SJCRH30 (cell line): ENCODE results near the gene IFT20. TPM values are rescaled to one million over a fixed set of nuclear protein-coding genes. Genes with fewer than 3 reads are reported as not detected.

ENCODE experiments used
- DNase-seq, 2 experiments: peaks; one replicate each; pipeline ENCODE4 v3.0.0-alpha.2; 2015 to 2020
- H3K27ac ChIP-seq: fragments of 250-450 bp; sonication (Bioruptor Pico); 2 replicates; pipeline ENCODE4 v1.5.1; 2020; ENCODE audit warnings: mild to moderate bottlenecking, moderate library complexity
- H3K27me3 ChIP-seq: fragments of 250-450 bp; sonication (Bioruptor Pico); 2 replicates; pipeline ENCODE4 v1.5.1; 2020; ENCODE audit warnings: mild to moderate bottlenecking, moderate library complexity
- H3K36me3 ChIP-seq: fragments of 250-450 bp; sonication (Bioruptor Pico); 2 replicates; pipeline ENCODE4 v1.5.1; 2020; ENCODE audit warnings: mild to moderate bottlenecking, moderate library complexity
- H3K4me1 ChIP-seq: fragments of 250-450 bp; sonication (Bioruptor Pico); 2 replicates; pipeline ENCODE4 v1.5.1; 2020; ENCODE audit warnings: mild to moderate bottlenecking, moderate library complexity
- H3K4me3 ChIP-seq: fragments of 250-450 bp; sonication (Bioruptor Pico); 2 replicates; pipeline ENCODE4 v1.5.1; 2020; ENCODE audit warnings: mild to moderate bottlenecking, moderate library complexity
- H3K9me3 ChIP-seq: fragments of 250-450 bp; sonication (Bioruptor Pico); replicated peaks from 2 replicates; pipeline ENCODE4 v1.5.1; 2020; ENCODE audit warnings: mild to moderate bottlenecking, moderate library complexity
- total RNA-seq: library from RNA; depleted of rRNA; stranded (reverse); fragments of >200 nt; shearing (Covaris generic); gene quantifications from 2 replicates; pipeline ENCODE4 v1.2.3, GENCODE V29; 2014; rRNA removed

IFT20 gene
- total RNA-seq, 1 experiment from 2014 or later: 33.2 TPM

GRCh38 chr17:28280826-28281225 is 54.4 kb downstream of the IFT20 start:
- Histone ChIP-seq H3K27ac (no peak overlapping the region), H3K27me3 (no peaks in the 10 kb centered on the region), H3K36me3 (no peaks in the 10 kb centered on the region)

GRCh38 chr17:28279411-28279810 is 55.9 kb downstream of the IFT20 start:
- H3K36me3 ChIP-seq: no peaks in the 10 kb centered on the region
- no peaks in the 10 kb centered on the region for H3K9me3 ChIP-seq
- H3K27me3 ChIP-seq: no peaks in the 10 kb centered on the region
- peaks cover 48% of the 10 kb centered on the region for H3K4me1 ChIP-seq
- peak in 1 of 2 experiments; percentile 14 for DNase-seq
- no peak overlapping the region for H3K4me3 ChIP-seq
- peak overlapping the region; percentile 78; the same call in 1 of the 2 replicates for H3K27ac ChIP-seq

More at GRCh38 chr17:28280826-28281225, 54.4 kb downstream of the IFT20 start:
- no peak for DNase-seq
- no peaks in the 10 kb centered on the region for H3K9me3 ChIP-seq
- H3K4me1 ChIP-seq: peaks cover 43% of the 10 kb centered on the region
- no peak overlapping the region for H3K4me3 ChIP-seq

Other genes with a start within 250 kb of the IFT20 start
- 301 and 322 TPM in 2 replicates for gene TMEM97, start 16.3 kb downstream of the IFT20 start, total RNA-seq
- gene TNFAIP1, start 289 bp upstream of the IFT20 start, total RNA-seq: 28.1 and 34.6 TPM in 2 replicates
- 95.1 and 102 TPM in 2 replicates for gene POLDIP2, start 22.1 kb upstream of the IFT20 start, total RNA-seq
- not detected in 2 replicates for gene SEBOX, start 29.7 kb upstream of the IFT20 start, total RNA-seq
- gene VTN, start 34.8 kb upstream of the IFT20 start, total RNA-seq: 0.08 and 0.16 TPM in 2 replicates
- 14.9 and 16.1 TPM in 2 replicates for gene SARM1, start 36.2 kb upstream of the IFT20 start, total RNA-seq
- 10.6 and 11.0 TPM in 2 replicates for gene SLC46A1, start 70.7 kb upstream of the IFT20 start, total RNA-seq
- gene SLC13A2, start 138.2 kb upstream of the IFT20 start, total RNA-seq: not detected in 2 replicates
- gene FOXN1, start 170.9 kb upstream of the IFT20 start, total RNA-seq: not detected in 2 replicates
- 53.7 and 58.7 TPM in 2 replicates for gene UNC119, start 217.2 kb upstream of the IFT20 start, total RNA-seq
- gene PIGS, start 236.1 kb upstream of the IFT20 start, total RNA-seq: 38.0 and 41.8 TPM in 2 replicates
- 0.18 and 0.47 TPM in 2 replicates for gene ALDOC, start 241.4 kb upstream of the IFT20 start, total RNA-seq